NB4 (cell line): ENCODE results near the gene TNPO2.
A peak's percentile ranks its signal among the peaks of the same experiment; 100 is the strongest.

ENCODE experiments used
- MYC ChIP-seq: IDR thresholded peaks from 2 replicates; pipeline ENCODE4 v1.6.1; 2011; ENCODE audit warnings: low read depth, low read length
- POLR2A ChIP-seq: IDR thresholded peaks from 2 replicates; pipeline ENCODE4 v1.6.1; 2011; ENCODE audit warnings: mild to moderate bottlenecking; ENCODE audit not compliant: insufficient read length; ENCODE audit errors: extremely low read depth
- TF ChIP-seq, protein P1 (sequence below): IDR thresholded peaks from one replicate; pipeline ENCODE4 v1.5.1; 2012; ENCODE audit warnings: low read depth, low read length
- TF ChIP-seq, protein P2 (sequence below): IDR thresholded peaks from 2 replicates; pipeline ENCODE4 v1.6.1; 2011; ENCODE audit warnings: low read depth, low read length

DNA sequence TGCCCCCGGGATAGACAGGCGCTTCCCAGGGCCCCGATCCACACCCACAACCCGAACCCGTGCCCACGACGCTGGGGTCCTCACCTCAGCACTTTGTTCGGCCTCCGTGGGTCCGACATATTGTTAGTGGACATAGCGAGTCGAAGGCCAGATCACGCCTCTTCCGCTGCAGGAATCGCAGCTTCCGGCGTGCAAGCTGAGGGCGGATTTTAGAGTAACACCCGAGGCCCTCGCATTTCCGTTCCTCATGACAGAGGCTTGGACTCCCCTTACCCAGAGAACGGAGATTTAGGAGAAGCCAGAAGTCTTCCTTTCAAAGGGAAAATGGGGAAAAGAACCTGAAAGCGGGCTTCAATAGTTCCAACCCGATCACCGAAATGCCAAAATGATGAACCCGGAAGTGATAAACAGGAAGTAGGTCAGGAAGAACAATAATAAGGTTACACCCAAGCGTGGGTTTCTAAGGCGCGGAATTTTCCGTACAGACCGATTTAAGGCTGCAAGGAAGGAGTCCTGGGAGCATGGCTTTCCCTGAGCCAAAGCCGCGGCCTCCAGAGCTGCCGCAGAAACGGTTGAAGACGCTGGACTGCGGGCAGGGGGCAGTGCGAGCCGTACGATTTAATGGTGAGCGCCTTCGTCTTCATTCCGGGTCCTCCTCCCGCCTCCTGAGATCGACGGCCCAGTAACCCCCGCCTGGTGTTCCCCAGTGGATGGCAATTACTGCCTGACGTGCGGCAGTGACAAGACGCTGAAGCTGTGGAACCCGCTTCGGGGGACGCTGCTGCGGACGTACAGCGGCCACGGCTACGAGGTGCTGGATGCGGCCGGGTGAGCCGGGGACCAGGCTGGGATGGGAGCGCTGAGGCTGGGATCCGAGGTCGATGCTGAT is 54.2 kb downstream of the TNPO2 start:
- TF ChIP-seq POLR2A = peak; percentile 37
- TF ChIP-seq, protein P1, sequence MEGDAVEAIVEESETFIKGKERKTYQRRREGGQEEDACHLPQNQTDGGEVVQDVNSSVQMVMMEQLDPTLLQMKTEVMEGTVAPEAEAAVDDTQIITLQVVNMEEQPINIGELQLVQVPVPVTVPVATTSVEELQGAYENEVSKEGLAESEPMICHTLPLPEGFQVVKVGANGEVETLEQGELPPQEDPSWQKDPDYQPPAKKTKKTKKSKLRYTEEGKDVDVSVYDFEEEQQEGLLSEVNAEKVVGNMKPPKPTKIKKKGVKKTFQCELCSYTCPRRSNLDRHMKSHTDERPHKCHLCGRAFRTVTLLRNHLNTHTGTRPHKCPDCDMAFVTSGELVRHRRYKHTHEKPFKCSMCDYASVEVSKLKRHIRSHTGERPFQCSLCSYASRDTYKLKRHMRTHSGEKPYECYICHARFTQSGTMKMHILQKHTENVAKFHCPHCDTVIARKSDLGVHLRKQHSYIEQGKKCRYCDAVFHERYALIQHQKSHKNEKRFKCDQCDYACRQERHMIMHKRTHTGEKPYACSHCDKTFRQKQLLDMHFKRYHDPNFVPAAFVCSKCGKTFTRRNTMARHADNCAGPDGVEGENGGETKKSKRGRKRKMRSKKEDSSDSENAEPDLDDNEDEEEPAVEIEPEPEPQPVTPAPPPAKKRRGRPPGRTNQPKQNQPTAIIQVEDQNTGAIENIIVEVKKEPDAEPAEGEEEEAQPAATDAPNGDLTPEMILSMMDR = no peak
- TF ChIP-seq, protein P2, sequence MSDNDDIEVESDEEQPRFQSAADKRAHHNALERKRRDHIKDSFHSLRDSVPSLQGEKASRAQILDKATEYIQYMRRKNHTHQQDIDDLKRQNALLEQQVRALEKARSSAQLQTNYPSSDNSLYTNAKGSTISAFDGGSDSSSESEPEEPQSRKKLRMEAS = peak; percentile 15; the same call in 1 of the 2 replicates
- TF ChIP-seq MYC = peak; percentile 66
